Gastroesophageal sphincter (tissue), 3 donors: ENCODE data around the gene ZNF778.
"Not testable (repeated sequence)": the region's sequence is repeated elsewhere in the genome, so short reads cannot be mapped to it uniquely, and the experiment has no call there.

Source experiments
- POLR2A ChIP-seq, 2 donors: fragments of 450-650 bp; IDR thresholded peaks; one replicate each; pipeline ENCODE4 v1.6.1; 2017; ENCODE audit warnings: antibody characterized with exemption in 2 of 2, mild to moderate bottlenecking in 2 of 2, moderate library complexity in 1 of 2
- POLR2AphosphoS5 ChIP-seq: sonication (generic); formaldehyde crosslinking; IDR thresholded peaks from one replicate; pipeline ENCODE4 v1.6.1; 2017; ENCODE audit warnings: antibody characterized with exemption
- TF ChIP-seq, protein P1 (sequence below), 4 experiments: fragments of 200-600 bp in 2 of 4; fragments of 450-650 bp in 2 of 4; sonication (generic) in 1 of 4; IDR thresholded peaks; one replicate each; pipeline ENCODE4 v1.5.1; 2017 to 2019; ENCODE audit warnings: antibody characterized with exemption in 4 of 4, mild to moderate bottlenecking in 2 of 4, moderate library complexity in 2 of 4

DNA sequence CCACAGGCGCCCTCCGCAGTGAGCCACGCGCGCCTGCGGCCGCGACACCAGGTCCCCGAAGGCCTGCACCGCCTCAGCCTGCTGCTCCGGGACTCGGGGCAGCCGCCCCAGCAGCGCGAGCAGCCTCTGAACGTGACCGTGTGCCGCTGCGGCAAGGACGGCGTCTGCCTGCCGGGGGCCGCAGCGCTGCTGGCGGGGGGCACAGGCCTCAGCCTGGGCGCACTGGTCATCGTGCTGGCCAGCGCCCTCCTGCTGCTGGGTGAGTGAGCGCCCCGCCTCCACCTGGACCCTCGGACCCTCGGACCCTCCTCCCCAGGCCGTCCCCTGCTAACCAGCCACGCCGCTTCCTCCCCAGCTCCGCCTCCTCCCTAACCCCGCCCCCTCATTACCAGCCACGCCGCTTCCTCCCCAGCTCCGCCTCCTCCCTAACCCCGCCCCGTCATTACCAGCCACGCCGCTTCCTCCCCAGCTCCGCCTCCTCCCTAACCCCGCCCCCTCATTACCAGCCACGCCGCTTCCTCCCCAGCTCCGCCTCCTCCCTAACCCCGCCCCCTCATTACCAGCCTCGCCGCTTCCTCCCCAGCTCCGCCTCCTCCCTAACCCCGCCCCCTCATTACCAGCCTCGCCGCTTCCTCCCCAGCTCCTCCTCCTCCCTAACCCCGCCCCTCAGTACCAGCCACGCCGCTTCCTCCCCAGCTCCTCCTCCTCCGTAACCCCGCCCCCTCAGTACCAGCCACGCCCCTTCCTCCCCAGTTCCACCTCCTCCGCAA lies 25.1 kb upstream of the ZNF778 start:
- TF ChIP-seq, protein P1, sequence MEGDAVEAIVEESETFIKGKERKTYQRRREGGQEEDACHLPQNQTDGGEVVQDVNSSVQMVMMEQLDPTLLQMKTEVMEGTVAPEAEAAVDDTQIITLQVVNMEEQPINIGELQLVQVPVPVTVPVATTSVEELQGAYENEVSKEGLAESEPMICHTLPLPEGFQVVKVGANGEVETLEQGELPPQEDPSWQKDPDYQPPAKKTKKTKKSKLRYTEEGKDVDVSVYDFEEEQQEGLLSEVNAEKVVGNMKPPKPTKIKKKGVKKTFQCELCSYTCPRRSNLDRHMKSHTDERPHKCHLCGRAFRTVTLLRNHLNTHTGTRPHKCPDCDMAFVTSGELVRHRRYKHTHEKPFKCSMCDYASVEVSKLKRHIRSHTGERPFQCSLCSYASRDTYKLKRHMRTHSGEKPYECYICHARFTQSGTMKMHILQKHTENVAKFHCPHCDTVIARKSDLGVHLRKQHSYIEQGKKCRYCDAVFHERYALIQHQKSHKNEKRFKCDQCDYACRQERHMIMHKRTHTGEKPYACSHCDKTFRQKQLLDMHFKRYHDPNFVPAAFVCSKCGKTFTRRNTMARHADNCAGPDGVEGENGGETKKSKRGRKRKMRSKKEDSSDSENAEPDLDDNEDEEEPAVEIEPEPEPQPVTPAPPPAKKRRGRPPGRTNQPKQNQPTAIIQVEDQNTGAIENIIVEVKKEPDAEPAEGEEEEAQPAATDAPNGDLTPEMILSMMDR (IDR thresholded peaks at IDR 0.05), result not testable (repeated sequence)
- TF ChIP-seq POLR2AphosphoS5, result not testable (repeated sequence)
- TF ChIP-seq POLR2A (IDR thresholded peaks at IDR 0.05), result peak in 1 of 2 donors; percentile 24
